KOPT-K1 (cell line): ENCODE measurements around the gene KCNH6.

ENCODE experiments used
- H3K27ac ChIP-seq: fragments of 200-600 bp; sonication (generic); 2 replicates; pipeline ENCODE4 v1.5.1; 2016; ENCODE audit warnings: antibody characterized with exemption, mild to moderate bottlenecking, low read depth, low read length; ENCODE audit not compliant: poor library complexity, severe bottlenecking
- H3K36me3 ChIP-seq: fragments of 200-600 bp; sonication (generic); 2 replicates; pipeline ENCODE4 v1.5.1; 2017; ENCODE audit warnings: antibody characterized with exemption, mild to moderate bottlenecking, low read length, moderate library complexity; ENCODE audit not compliant: insufficient read depth
- H3K9me3 ChIP-seq: fragments of 200-600 bp; sonication (generic); 2 replicates; pipeline ENCODE4 v1.5.1; 2017; ENCODE audit warnings: antibody characterized with exemption, low read length, mild to moderate bottlenecking; ENCODE audit not compliant: insufficient read depth, poor library complexity, severe bottlenecking

The KCNH6 gene

GRCh38 chr17:63567229-63567628 lies 44.1 kb downstream of the KCNH6 start:
- Histone ChIP-seq H3K27ac (no peak overlapping the region), H3K9me3 (no peaks in the 10 kb centered on the region), H3K36me3 (peaks cover 30% of the 10 kb centered on the region)

- Histone ChIP-seq H3K9me3 (no peaks in the 10 kb centered on the region), H3K27ac (no peak overlapping the region), H3K36me3 (peaks cover 43% of the 10 kb centered on the region)
These were observed 45.4 kb downstream of the KCNH6 start for GRCh38 chr17:63568563-63568962.

GRCh38 chr17:63571632-63572310 lies 48.6 kb downstream of the KCNH6 start:
- Histone ChIP-seq H3K27ac (no peak overlapping the region), H3K36me3 (peaks cover 51% of the 10 kb centered on the region), H3K9me3 (no peaks in the 10 kb centered on the region)

- H3K27ac ChIP-seq = no peak overlapping the region
- no peaks in the 10 kb centered on the region for H3K9me3 ChIP-seq
- peaks cover 62% of the 10 kb centered on the region for H3K36me3 ChIP-seq
These were observed 50.5 kb downstream of the KCNH6 start for GRCh38 chr17:63573634-63574033.

- no peaks in the 10 kb centered on the region for H3K9me3 ChIP-seq
- peaks cover 76% of the 10 kb centered on the region for H3K36me3 ChIP-seq
- H3K27ac ChIP-seq = no peak overlapping the region
These were observed 55.0 kb downstream of the KCNH6 start for GRCh38 chr17:63578027-63578768.

DNA sequence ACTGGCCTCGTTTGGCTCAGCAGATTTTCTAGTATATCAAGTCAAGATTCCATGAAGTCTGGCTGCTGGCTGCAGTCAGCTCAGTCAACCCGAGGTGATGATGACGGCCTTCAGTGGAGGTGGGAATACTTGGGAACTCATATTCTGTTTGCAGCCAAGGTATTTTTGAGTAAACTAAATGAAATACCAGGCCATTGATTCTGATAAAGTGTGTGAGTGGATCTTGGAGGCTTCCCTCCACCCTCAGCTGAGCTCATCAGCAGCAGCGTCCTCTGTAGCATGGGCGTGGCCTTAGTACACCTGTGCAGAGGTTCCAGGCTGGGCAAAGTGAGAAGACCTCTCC lies 55.6 kb downstream of the KCNH6 start:
- H3K27ac ChIP-seq = no peak overlapping the region
- peaks cover 77% of the 10 kb centered on the region for H3K36me3 ChIP-seq
- H3K9me3 ChIP-seq = no peaks in the 10 kb centered on the region

- H3K36me3 ChIP-seq = peaks cover 80% of the 10 kb centered on the region
These were observed 56.5 kb downstream of the KCNH6 start for GRCh38 chr17:63579633-63580032.

GRCh38 chr17:63587770-63588169 lies 64.6 kb downstream of the KCNH6 start:
- Histone ChIP-seq H3K9me3 (no peaks in the 10 kb centered on the region), H3K27ac (no peak overlapping the region), H3K36me3 (peaks cover 98% of the 10 kb centered on the region)

More at GRCh38 chr17:63579633-63580032, 56.5 kb downstream of the KCNH6 start:
- Histone ChIP-seq H3K27ac (no peak overlapping the region), H3K9me3 (no peaks in the 10 kb centered on the region)

GRCh38 chr17:63588797-63589196 lies 65.6 kb downstream of the KCNH6 start:
- Histone ChIP-seq H3K27ac (no peak overlapping the region), H3K36me3 (peaks cover 98% of the 10 kb centered on the region), H3K9me3 (no peaks in the 10 kb centered on the region)

DNA sequence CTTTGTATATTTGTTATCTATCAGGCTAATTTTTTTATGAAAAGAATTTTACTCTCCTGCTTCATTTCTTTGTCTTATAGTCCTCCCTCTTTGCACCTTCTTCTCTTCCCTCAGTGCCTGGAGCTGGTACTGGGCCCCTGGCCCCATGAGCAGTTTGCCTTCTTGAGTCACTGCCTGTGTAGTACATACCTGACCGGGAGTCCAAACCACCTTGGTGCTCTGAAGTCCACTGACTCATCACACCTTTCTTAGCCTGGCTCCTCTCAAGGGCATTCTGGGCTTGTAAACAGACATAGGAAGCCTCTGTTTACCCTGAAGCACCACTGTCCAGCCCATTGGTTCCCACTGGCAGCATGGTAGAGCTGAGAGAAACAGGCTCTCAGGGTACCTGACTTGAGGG lies 66.5 kb downstream of the KCNH6 start:
- H3K9me3 ChIP-seq = no peaks in the 10 kb centered on the region
- peaks cover 96% of the 10 kb centered on the region for H3K36me3 ChIP-seq
- H3K27ac ChIP-seq = no peak overlapping the region

- H3K36me3 ChIP-seq = peaks cover 70% of the 10 kb centered on the region
- H3K27ac ChIP-seq = no peak overlapping the region
- no peaks in the 10 kb centered on the region for H3K9me3 ChIP-seq
These were observed 69.6 kb downstream of the KCNH6 start for GRCh38 chr17:63592797-63593196.

DNA sequence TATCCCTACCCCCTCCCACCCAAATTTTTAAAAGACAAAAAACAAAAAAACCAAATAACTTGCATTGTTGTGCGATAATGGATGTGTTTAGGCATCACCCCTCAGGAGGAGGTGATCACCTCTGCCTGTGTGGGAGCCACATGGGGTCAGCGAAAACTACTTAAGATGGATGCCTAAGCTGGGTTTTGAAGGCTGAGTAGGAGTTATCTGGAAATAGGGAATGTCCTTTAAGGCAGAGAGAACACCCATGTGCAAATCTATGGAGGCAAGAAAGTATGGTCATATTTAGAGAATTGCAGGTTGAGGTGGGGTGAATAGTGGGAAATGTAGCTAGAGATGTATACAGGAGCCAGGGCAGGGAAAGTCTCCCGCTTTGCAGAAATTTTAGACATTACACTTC lies 72.0 kb downstream of the KCNH6 start:
- H3K36me3 ChIP-seq = peaks cover 47% of the 10 kb centered on the region
- H3K27ac ChIP-seq = no peak overlapping the region

More for the DNA sequence above, 72.0 kb downstream of the KCNH6 start:
- H3K9me3 ChIP-seq = no peaks in the 10 kb centered on the region
